ENCODE data around the gene DOCK1.

GRCh38 chr10:127100983-127101615, 195.9 kb downstream of the DOCK1 start:
- TF ChIP-seq POLR2A (IDR thresholded peaks at IDR 0.05; ENCODE audit: extremely low read depth, insufficient read length) (no peak), CTCF (IDR thresholded peaks at IDR 0.05; ENCODE audit: low read depth, low read length) (no peak)

All from NB4 (cell line).